B cell (primary cell): Measurements from ENCODE around the gene AP3S1. TPM values are rescaled to one million over a fixed set of nuclear protein-coding genes. Genes with fewer than 3 reads are reported as not detected.
A peak's percentile ranks its signal among the peaks of the same experiment; 100 is the strongest.

Experiments used
- ATAC-seq: fragments of 200-7000 bp; cut with Tn5 transposase; one replicate; pipeline ENCODE4 v1.10.0; 2021; ENCODE audit warnings: low read depth, mild to moderate bottlenecking, moderate number of reproducible peaks, moderate library complexity
- CTCF ChIA-PET: fragments of 350-600 bp; sonication (Branson Sonifier 250); formaldehyde crosslinking; loops from one replicate; lab custom pipeline; 2021; ENCODE audit warnings: antibody characterized with exemption, inconsistent platforms; lab: Charles Lee
- POLR2A ChIA-PET: fragments of 350-600 bp; sonication (Branson Sonifier 250); formaldehyde crosslinking; loops from one replicate; lab custom pipeline; 2021; ENCODE audit warnings: antibody characterized with exemption; lab: Charles Lee
- DNase-seq: peaks from one replicate; pipeline ENCODE4 v3.0.0; 2013
- H2AFZ ChIP-seq: 2 replicates; pipeline ENCODE4 v1.6.1; 2012; ENCODE audit warnings: mild to moderate bottlenecking, low read depth, low read length; ENCODE audit not compliant: insufficient read depth, poor library complexity, severe bottlenecking
- H3K27ac ChIP-seq, 2 donors: 1 replicate in 1 of 2; 2 replicates in 1 of 2; pipeline ENCODE4 v1.5.1; 2012 to 2013; ENCODE audit warnings: low read length in 2 of 2, mild to moderate bottlenecking in 2 of 2, moderate library complexity in 1 of 2
- H3K27me3 ChIP-seq, 4 experiments: fragments of 200-600 bp in 1 of 4; sonication (generic) in 1 of 4; replicated peaks in 1 of 4; 1 replicate in 2 of 4; 2 replicates in 2 of 4; pipeline versions ENCODE4 v1.6.1 to v1.7.0; 2013 to 2016; ENCODE audit warnings: low read length in 3 of 4, mild to moderate bottlenecking in 2 of 4, mixed read lengths in 1 of 4, moderate library complexity in 1 of 4; ENCODE audit not compliant: insufficient read depth in 4 of 4, control insufficient read depth in 3 of 4; ENCODE audit errors: control extremely low read depth in 1 of 4
- H3K36me3 ChIP-seq, 2 experiments: replicated peaks in 1 of 2; 1 replicate in 1 of 2; 2 replicates in 1 of 2; pipeline versions ENCODE4 v1.6.1 to v1.7.1; 2013; ENCODE audit warnings: low read length in 1 of 2; ENCODE audit not compliant: insufficient read depth in 2 of 2, control insufficient read depth in 1 of 2; ENCODE audit errors: control extremely low read depth in 1 of 2, extremely low read depth in 1 of 2
- H3K4me1 ChIP-seq, 2 donors: fragments of 200-600 bp in 1 of 2; sonication (generic) in 1 of 2; 1 replicate in 1 of 2; 2 replicates in 1 of 2; pipeline versions ENCODE4 v1.5.1 to v1.6.1; 2013 to 2017; ENCODE audit warnings: low read length in 2 of 2; ENCODE audit not compliant: control insufficient read depth in 2 of 2, insufficient read depth in 2 of 2
- H3K4me2 ChIP-seq: replicated peaks from 2 replicates; pipeline ENCODE3; 2012; ENCODE audit warnings: mild to moderate bottlenecking, low read depth, low read length; ENCODE audit not compliant: poor library complexity, severe bottlenecking
- H3K4me3 ChIP-seq, 5 experiments: fragments of 200-600 bp in 1 of 5; sonication (generic) in 1 of 5; 1 replicate in 3 of 5; 2 replicates in 2 of 5; pipeline versions ENCODE4 v1.5.1 to v1.7.0; 2011 to 2016; ENCODE audit warnings: low read length in 4 of 5, mild to moderate bottlenecking in 4 of 5, low read depth in 2 of 5, control low read depth in 1 of 5, moderate library complexity in 1 of 5; ENCODE audit not compliant: insufficient read depth in 1 of 5; ENCODE audit errors: control extremely low read depth in 1 of 5, extremely low read depth in 1 of 5
- H3K79me2 ChIP-seq: fragments of 200-600 bp; sonication (generic); one replicate; pipeline ENCODE4 v1.6.0; 2016; ENCODE audit warnings: low read length; ENCODE audit not compliant: control insufficient read depth, insufficient read depth
- H3K9ac ChIP-seq: fragments of 200-600 bp; sonication (generic); 2 replicates; pipeline ENCODE4 v1.6.1; 2017; ENCODE audit warnings: mild to moderate bottlenecking, low read length, moderate library complexity
- H3K9me3 ChIP-seq, 3 donors: one replicate each; pipeline versions ENCODE4 v1.6.1 to v1.7.1; 2013; ENCODE audit warnings: low read length in 2 of 3; ENCODE audit not compliant: control insufficient read depth in 2 of 3, insufficient read depth in 1 of 3; ENCODE audit errors: control extremely low read depth in 1 of 3
- H4K20me1 ChIP-seq: 2 replicates; pipeline ENCODE4 v1.6.0; 2012; ENCODE audit warnings: mild to moderate bottlenecking, low read length; ENCODE audit not compliant: insufficient read depth, control insufficient read depth, poor library complexity, severe bottlenecking
- H3K27ac Mint-ChIP-seq: one replicate; pipeline ENCODE4 v1.8.0; 2021; ENCODE audit warnings: mixed read lengths
- H3K27me3 Mint-ChIP-seq: one replicate; pipeline ENCODE4 v1.8.0; 2021; ENCODE audit warnings: mixed read lengths
- H3K4me1 Mint-ChIP-seq: one replicate; pipeline ENCODE4 v1.8.0; 2021; ENCODE audit warnings: mixed read lengths
- H3K4me3 Mint-ChIP-seq: one replicate; pipeline ENCODE4 v1.8.0; 2021; ENCODE audit warnings: mixed read lengths
- H3K9me3 Mint-ChIP-seq: one replicate; pipeline ENCODE4 v1.8.0; 2022; ENCODE audit warnings: mixed read lengths; ENCODE audit not compliant: insufficient read depth
- EZH2 ChIP-seq: IDR thresholded peaks from 2 replicates; pipeline ENCODE4 v1.6.1; 2012; ENCODE audit warnings: borderline replicate concordance, low read depth, mild to moderate bottlenecking, moderate library complexity, low read length; ENCODE audit not compliant: insufficient read depth, poor library complexity, severe bottlenecking
- WGBS: methylation state at CpG from one replicate; pipeline ENCODE4 v1.1.5; 2013; ENCODE audit warnings: missing lambda C conversion rate; ENCODE audit not compliant: insufficient coverage; 5-methylcytosine and 5-hydroxymethylcytosine counted together
- intact Hi-C: fragments of 100-400 bp; cut with micrococcal nuclease; formaldehyde crosslinking; loops from one replicate; pipeline ENCODE4 v1.10.0; 2022
- polyA plus RNA-seq: library from polyadenylated mRNA; depleted of rRNA; stranded (reverse); fragments of >200 nt; gene quantifications from 2 replicates; pipeline ENCODE4 v1.2.3, GENCODE V29; 2012
- total RNA-seq, 2 donors: library from RNA; stranded (reverse); fragments of 120-200 nt in 1 of 2; gene quantifications; 1 replicate in 1 of 2; 2 replicates in 1 of 2; pipeline versions ENCODE4 v1.2.3 to v1.2.4, GENCODE V29; 2013 to 2022
- TF ChIP-seq, protein P1 (sequence below): fragments of 200-600 bp; IDR thresholded peaks from one replicate; pipeline ENCODE4 v1.8.0; 2022; ENCODE audit warnings: antibody characterized with exemption, mild to moderate bottlenecking

AP3S1 gene
- total and polyA plus RNA-seq, 2 donors (not counting 1 experiment from before 2014, with no cell fraction given): 12.8 to 47.6 TPM

DNA sequence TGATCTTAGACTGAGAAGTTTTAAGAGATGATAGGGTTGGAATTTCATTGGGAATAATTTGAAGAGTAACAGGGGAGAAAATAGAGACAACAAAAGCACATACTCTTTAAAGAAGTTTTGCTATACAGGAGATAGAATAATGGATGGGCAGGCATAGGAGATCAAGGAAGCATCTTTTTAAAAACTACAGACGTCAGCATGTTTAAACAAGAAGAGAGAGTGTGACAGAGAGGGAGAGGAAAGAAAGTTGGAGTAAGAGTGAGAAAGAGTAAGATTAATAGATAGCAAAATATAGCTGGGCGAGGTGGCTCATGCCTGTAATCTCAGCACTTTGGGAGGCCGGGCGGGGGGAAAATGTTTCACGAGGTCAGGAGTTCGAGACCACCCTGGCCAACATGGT is 115.2 kb downstream of the AP3S1 start:
- ChIA-PET CTCF (no interaction called here), POLR2A (no interaction called here)
- Histone ChIP-seq H3K4me2 (no peak overlapping the region), H3K27ac (no peak overlapping the region), H3K9ac (no peak overlapping the region), H3K4me3 (no peak overlapping the region), H2AFZ (no peak overlapping the region), H3K36me3 (no peaks in the 10 kb centered on the region), H3K4me1 (peaks cover 9 to 11% of the 10 kb centered on the region in 2 donors), H3K79me2 (no peaks in the 10 kb centered on the region), H4K20me1 (no peaks in the 10 kb centered on the region), H3K27me3 (peaks cover 0 to 34% (median 26%) of the 10 kb centered on the region in 4 experiments), H3K9me3 (peaks cover 0 to 3% (median 0%) of the 10 kb centered on the region in 3 donors)
- WGBS: 99% methylated on average over 6 of the region's 6 CpGs
- no peak overlapping the region for H3K27ac Mint-ChIP-seq
- intact Hi-C loops: no loop called here
- ATAC-seq (no peak), DNase-seq (no peak)
- no peaks in the 10 kb centered on the region for H3K9me3 Mint-ChIP-seq
- peaks cover 18% of the 10 kb centered on the region for H3K27me3 Mint-ChIP-seq
- TF ChIP-seq, protein P1, sequence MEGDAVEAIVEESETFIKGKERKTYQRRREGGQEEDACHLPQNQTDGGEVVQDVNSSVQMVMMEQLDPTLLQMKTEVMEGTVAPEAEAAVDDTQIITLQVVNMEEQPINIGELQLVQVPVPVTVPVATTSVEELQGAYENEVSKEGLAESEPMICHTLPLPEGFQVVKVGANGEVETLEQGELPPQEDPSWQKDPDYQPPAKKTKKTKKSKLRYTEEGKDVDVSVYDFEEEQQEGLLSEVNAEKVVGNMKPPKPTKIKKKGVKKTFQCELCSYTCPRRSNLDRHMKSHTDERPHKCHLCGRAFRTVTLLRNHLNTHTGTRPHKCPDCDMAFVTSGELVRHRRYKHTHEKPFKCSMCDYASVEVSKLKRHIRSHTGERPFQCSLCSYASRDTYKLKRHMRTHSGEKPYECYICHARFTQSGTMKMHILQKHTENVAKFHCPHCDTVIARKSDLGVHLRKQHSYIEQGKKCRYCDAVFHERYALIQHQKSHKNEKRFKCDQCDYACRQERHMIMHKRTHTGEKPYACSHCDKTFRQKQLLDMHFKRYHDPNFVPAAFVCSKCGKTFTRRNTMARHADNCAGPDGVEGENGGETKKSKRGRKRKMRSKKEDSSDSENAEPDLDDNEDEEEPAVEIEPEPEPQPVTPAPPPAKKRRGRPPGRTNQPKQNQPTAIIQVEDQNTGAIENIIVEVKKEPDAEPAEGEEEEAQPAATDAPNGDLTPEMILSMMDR: no peak
- TF ChIP-seq EZH2: no peak
- H3K4me3 Mint-ChIP-seq: no peak overlapping the region
- H3K4me1 Mint-ChIP-seq: peaks cover 10% of the 10 kb centered on the region

DNA sequence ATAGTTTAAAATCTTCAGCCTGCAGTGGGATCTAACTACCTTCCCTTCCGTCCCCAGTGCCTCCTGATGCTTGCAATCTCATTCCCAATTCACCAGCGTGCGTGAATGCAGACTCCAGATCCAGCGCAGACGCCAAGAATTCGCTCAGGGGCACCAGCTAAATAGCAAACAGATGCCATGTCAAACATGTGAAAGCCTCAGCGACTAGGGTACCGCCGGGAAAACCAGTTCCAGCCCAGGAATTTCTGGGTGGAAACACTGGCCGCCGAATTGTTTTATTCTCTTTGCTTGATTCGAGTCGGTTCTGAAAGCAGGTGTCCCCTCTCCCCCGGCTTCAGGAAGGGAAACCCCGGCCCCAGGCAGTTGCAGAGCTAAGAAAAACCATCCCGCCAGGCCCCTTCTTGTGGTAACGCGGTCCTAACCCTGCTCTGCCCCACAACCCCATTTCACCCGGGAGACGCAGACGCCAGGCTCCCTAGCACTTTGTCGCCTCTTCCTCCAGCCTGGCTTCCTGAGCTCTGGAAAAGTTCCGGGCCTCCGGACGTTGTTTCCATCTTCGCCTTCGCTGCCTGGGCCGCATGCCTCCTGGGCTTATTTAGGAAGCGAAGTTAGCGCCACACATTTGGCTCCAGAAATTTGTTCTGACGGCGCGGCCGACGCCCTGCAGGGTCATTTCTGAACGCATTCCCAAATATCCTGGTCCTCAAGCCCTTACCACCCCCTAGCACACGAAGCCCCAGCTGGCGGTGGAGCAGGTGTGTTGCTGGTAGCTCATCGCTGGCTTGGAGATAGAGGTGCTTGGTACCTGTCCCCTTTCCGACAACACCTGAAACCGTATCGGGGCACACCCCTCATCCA is 119.9 kb downstream of the AP3S1 start:
- CTCF ChIA-PET: interaction anchor here (1.1 kb wide), 1 partner anchor 107 kb away, joined by 6 read pairs; no protein-coding TSS in a partner anchor
- Mint-ChIP-seq H3K9me3 (no peaks in the 10 kb centered on the region), H3K4me3 (peak overlapping the region; percentile 68), H3K27ac (no peak overlapping the region), H3K27me3 (peaks cover 33% of the 10 kb centered on the region), H3K4me1 (peaks cover 18% of the 10 kb centered on the region)
- WGBS: 12% methylated on average over 38 of the region's 42 CpGs
- Histone ChIP-seq H2AFZ (peak overlapping the region; percentile 40), H3K36me3 (no peaks in the 10 kb centered on the region), H3K27me3 (peaks cover 0 to 52% (median 45%) of the 10 kb centered on the region in 4 experiments), H3K4me3 (peak overlapping the region in 1 of 5 experiments; percentile 38), H3K4me1 (peaks cover 22% of the 10 kb centered on the region in 2 donors), H3K9ac (peak overlapping the region; percentile 50), H3K79me2 (no peaks in the 10 kb centered on the region), H3K9me3 (peaks cover 0 to 14% (median 0%) of the 10 kb centered on the region in 3 donors), H3K27ac (no peak overlapping the region), H4K20me1 (no peaks in the 10 kb centered on the region), H3K4me2 (peak overlapping the region; percentile 67)
- no peak for TF ChIP-seq EZH2
- TF ChIP-seq, protein P1: no peak
- DNase-seq: peak; percentile 28
- no peak for ATAC-seq
- intact Hi-C loops: no loop called here
- POLR2A ChIA-PET: no interaction called here
